GM23338 (cell line): ENCODE data around the gene CES3. TPM values are rescaled to one million over a fixed set of nuclear protein-coding genes. Genes with fewer than 3 reads are reported as not detected.

Experiments used
- ATAC-seq: fragments of 200-7000 bp; cut with Tn5 transposase; 3 replicates; pipeline ENCODE4 v1.9.1; 2020
- DNase-seq: peaks from one replicate; pipeline ENCODE4 v3.0.0-alpha.2; 2015; ENCODE audit warnings: low spot score
- H2AFZ ChIP-seq: fragments of 200-600 bp; sonication (generic); 2 replicates; pipeline ENCODE4 v1.8.0; 2016; ENCODE audit warnings: antibody characterized with exemption, mild to moderate bottlenecking, moderate library complexity
- H3F3A ChIP-seq: fragments of 200-600 bp; sonication (generic); replicated peaks from 2 replicates; pipeline ENCODE4 v1.8.0; 2017; ENCODE audit warnings: antibody characterized with exemption, mixed run types, low read depth
- H3K27ac ChIP-seq: fragments of 200-600 bp; sonication (generic); 2 replicates; pipeline ENCODE4 v1.6.1; 2016; ENCODE audit warnings: low read depth
- H3K27me3 ChIP-seq: fragments of 200-600 bp; sonication (generic); 2 replicates; pipeline ENCODE4 v1.8.0; 2016; ENCODE audit warnings: mild to moderate bottlenecking, mixed run types, moderate library complexity; ENCODE audit not compliant: insufficient read depth
- H3K36me3 ChIP-seq: fragments of 200-600 bp; sonication (generic); 2 replicates; pipeline ENCODE4 v1.8.0; 2016; ENCODE audit warnings: mild to moderate bottlenecking; ENCODE audit not compliant: insufficient read depth
- H3K4me1 ChIP-seq: fragments of 200-600 bp; sonication (generic); 2 replicates; pipeline ENCODE4 v1.8.0; 2016; ENCODE audit warnings: mild to moderate bottlenecking, moderate library complexity; ENCODE audit not compliant: insufficient read depth
- H3K4me2 ChIP-seq: fragments of 200-600 bp; sonication (generic); 2 replicates; pipeline ENCODE4 v1.7.1; 2017; ENCODE audit warnings: mixed run types
- H3K4me3 ChIP-seq: fragments of 200-600 bp; sonication (generic); 2 replicates; pipeline ENCODE4 v1.6.1; 2016; ENCODE audit warnings: mixed run types
- H3K79me2 ChIP-seq: fragments of 200-600 bp; sonication (generic); replicated peaks from 2 replicates; pipeline ENCODE4 v1.8.0; 2017; ENCODE audit warnings: mild to moderate bottlenecking; ENCODE audit not compliant: insufficient read depth
- H3K9me2 ChIP-seq: fragments of 200-600 bp; sonication (generic); 2 replicates; pipeline ENCODE4 v1.8.0; 2017; ENCODE audit not compliant: insufficient read depth
- H4K20me1 ChIP-seq: fragments of 200-600 bp; sonication (generic); replicated peaks from 2 replicates; pipeline ENCODE4 v1.8.0; 2017; ENCODE audit warnings: mild to moderate bottlenecking; ENCODE audit not compliant: insufficient read depth
- H3K27ac Mint-ChIP-seq: 2 replicates; pipeline ENCODE4 v1.8.0; 2020; ENCODE audit warnings: inconsistent platforms, mild to moderate bottlenecking, moderate library complexity, mixed read lengths
- H3K27me3 Mint-ChIP-seq: 3 replicates; pipeline ENCODE4 v1.8.0; 2022; ENCODE audit warnings: low read depth, mild to moderate bottlenecking, moderate library complexity, mixed read lengths, inconsistent platforms; ENCODE audit not compliant: insufficient read depth, poor library complexity
- H3K36me3 Mint-ChIP-seq: 3 replicates; pipeline ENCODE4 v1.8.0; 2021; ENCODE audit warnings: low read depth, mild to moderate bottlenecking, inconsistent platforms, moderate library complexity, mixed read lengths
- H3K4me1 Mint-ChIP-seq: 3 replicates; pipeline ENCODE4 v1.8.0; 2020; ENCODE audit warnings: mild to moderate bottlenecking, inconsistent platforms, mixed read lengths
- H3K4me3 Mint-ChIP-seq: 3 replicates; pipeline ENCODE4 v1.8.0; 2021; ENCODE audit warnings: moderate library complexity, mild to moderate bottlenecking, inconsistent platforms, mixed read lengths
- H3K9me3 Mint-ChIP-seq: 3 replicates; pipeline ENCODE4 v1.8.0; 2020; ENCODE audit warnings: moderate library complexity, mild to moderate bottlenecking, inconsistent platforms, mixed read lengths
- EZH2 ChIP-seq: fragments of 200-600 bp; sonication (generic); IDR thresholded peaks from one replicate; pipeline ENCODE4 v1.8.0; 2017; ENCODE audit warnings: antibody characterized with exemption, mild to moderate bottlenecking, low read depth; ENCODE audit not compliant: unreplicated experiment
- NANOG ChIP-seq: IDR thresholded peaks from 2 replicates; pipeline ENCODE4 v1.6.1; 2016; ENCODE audit warnings: antibody characterized with exemption, borderline replicate concordance
- POLR2AphosphoS5 ChIP-seq: IDR thresholded peaks from 2 replicates; pipeline ENCODE4 v1.6.1; 2016; ENCODE audit warnings: antibody characterized with exemption, low read depth
- polyA plus RNA-seq: library from polyadenylated mRNA; unstranded; fragments of >200 nt; fragmentation: Nextera tagmentation; extraction: Ambion mirVana; gene quantifications from 2 replicates; pipeline ENCODE4 v1.2.1, GENCODE V29; 2016
- total RNA-seq: library from RNA; depleted of rRNA; stranded (reverse); fragments of >200 nt; shearing (Covaris generic); gene quantifications from 2 replicates; pipeline ENCODE4 v1.2.3, GENCODE V29; 2014
- TF ChIP-seq, protein P1 (sequence below): fragments of 250-450 bp; sonication (Bioruptor Pico); IDR thresholded peaks from 2 replicates; pipeline ENCODE4 v1.5.0; 2020; ENCODE audit warnings: mild to moderate bottlenecking, moderate library complexity
- TF ChIP-seq, protein P2 (sequence below): IDR thresholded peaks from 2 replicates; pipeline ENCODE4 v1.6.1; 2016; ENCODE audit warnings: antibody characterized with exemption

Gene CES3
- total and polyA plus RNA-seq, 2 experiments from 2014 or later: 0.55 to 1.0 TPM

DNA sequence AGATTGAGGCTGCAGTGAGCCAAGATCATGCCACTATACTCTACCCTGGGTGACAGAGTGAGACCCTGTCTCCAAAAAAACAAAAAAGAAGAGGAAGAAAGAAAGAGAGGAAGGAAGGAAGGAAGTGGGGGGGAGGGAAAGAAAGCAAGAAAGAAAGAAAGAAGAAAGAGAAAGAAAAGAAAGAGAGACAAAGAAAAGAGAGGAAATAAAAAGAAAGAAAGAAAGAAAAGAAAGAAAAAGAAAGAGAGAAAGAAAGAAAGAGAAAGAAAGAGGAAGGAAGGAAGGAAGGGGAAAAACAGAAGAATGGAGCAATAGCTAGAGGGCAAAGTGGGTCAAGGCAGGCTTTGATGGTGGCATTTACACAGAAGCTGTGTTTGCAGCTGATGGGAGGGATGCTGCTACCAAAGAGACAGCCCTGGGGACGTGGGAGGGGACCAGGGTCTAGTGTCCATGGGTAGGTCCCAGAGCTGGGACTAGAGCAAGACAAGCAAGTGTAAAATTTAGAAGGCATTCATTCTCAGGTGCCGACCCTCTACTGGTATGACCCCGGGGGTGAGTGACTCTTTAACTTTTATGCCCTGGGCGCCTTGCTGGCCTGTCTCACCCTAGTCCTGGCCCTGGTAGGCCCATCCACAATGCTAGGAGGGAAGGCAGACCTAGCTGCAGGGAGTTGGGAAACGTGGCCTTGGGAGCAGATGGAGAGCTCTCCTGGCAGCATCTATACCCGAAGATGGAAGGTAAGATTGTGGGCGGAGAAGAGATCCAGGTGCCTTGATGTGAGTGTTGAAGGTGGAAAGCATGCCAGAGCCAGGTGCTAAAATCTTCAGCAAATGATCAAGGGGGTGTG is 2.0 kb upstream of the CES3 start:
- H3K9me3 Mint-ChIP-seq: no peaks in the 10 kb centered on the region; the same call in 2 of the 3 replicates
- Histone ChIP-seq H2AFZ (no peak overlapping the region), H3K4me2 (no peak overlapping the region), H3F3A (no peaks in the 10 kb centered on the region), H4K20me1 (no peaks in the 10 kb centered on the region; the same call in 1 of the 2 replicates), H3K36me3 (no peaks in the 10 kb centered on the region), H3K27ac (no peak overlapping the region), H3K27me3 (no peaks in the 10 kb centered on the region), H3K4me3 (no peak overlapping the region), H3K4me1 (no peaks in the 10 kb centered on the region), H3K9me2 (no peaks in the 10 kb centered on the region), H3K79me2 (no peaks in the 10 kb centered on the region)
- no peak overlapping the region for H3K27ac Mint-ChIP-seq
- no peak overlapping the region for H3K4me3 Mint-ChIP-seq
- DNase-seq (no peak), ATAC-seq (no peak)
- peaks cover 10% of the 10 kb centered on the region; the same call in 2 of the 3 replicates for H3K4me1 Mint-ChIP-seq
- H3K27me3 Mint-ChIP-seq: peaks cover 8% of the 10 kb centered on the region
- H3K36me3 Mint-ChIP-seq: no peaks in the 10 kb centered on the region
- TF ChIP-seq, protein P1, sequence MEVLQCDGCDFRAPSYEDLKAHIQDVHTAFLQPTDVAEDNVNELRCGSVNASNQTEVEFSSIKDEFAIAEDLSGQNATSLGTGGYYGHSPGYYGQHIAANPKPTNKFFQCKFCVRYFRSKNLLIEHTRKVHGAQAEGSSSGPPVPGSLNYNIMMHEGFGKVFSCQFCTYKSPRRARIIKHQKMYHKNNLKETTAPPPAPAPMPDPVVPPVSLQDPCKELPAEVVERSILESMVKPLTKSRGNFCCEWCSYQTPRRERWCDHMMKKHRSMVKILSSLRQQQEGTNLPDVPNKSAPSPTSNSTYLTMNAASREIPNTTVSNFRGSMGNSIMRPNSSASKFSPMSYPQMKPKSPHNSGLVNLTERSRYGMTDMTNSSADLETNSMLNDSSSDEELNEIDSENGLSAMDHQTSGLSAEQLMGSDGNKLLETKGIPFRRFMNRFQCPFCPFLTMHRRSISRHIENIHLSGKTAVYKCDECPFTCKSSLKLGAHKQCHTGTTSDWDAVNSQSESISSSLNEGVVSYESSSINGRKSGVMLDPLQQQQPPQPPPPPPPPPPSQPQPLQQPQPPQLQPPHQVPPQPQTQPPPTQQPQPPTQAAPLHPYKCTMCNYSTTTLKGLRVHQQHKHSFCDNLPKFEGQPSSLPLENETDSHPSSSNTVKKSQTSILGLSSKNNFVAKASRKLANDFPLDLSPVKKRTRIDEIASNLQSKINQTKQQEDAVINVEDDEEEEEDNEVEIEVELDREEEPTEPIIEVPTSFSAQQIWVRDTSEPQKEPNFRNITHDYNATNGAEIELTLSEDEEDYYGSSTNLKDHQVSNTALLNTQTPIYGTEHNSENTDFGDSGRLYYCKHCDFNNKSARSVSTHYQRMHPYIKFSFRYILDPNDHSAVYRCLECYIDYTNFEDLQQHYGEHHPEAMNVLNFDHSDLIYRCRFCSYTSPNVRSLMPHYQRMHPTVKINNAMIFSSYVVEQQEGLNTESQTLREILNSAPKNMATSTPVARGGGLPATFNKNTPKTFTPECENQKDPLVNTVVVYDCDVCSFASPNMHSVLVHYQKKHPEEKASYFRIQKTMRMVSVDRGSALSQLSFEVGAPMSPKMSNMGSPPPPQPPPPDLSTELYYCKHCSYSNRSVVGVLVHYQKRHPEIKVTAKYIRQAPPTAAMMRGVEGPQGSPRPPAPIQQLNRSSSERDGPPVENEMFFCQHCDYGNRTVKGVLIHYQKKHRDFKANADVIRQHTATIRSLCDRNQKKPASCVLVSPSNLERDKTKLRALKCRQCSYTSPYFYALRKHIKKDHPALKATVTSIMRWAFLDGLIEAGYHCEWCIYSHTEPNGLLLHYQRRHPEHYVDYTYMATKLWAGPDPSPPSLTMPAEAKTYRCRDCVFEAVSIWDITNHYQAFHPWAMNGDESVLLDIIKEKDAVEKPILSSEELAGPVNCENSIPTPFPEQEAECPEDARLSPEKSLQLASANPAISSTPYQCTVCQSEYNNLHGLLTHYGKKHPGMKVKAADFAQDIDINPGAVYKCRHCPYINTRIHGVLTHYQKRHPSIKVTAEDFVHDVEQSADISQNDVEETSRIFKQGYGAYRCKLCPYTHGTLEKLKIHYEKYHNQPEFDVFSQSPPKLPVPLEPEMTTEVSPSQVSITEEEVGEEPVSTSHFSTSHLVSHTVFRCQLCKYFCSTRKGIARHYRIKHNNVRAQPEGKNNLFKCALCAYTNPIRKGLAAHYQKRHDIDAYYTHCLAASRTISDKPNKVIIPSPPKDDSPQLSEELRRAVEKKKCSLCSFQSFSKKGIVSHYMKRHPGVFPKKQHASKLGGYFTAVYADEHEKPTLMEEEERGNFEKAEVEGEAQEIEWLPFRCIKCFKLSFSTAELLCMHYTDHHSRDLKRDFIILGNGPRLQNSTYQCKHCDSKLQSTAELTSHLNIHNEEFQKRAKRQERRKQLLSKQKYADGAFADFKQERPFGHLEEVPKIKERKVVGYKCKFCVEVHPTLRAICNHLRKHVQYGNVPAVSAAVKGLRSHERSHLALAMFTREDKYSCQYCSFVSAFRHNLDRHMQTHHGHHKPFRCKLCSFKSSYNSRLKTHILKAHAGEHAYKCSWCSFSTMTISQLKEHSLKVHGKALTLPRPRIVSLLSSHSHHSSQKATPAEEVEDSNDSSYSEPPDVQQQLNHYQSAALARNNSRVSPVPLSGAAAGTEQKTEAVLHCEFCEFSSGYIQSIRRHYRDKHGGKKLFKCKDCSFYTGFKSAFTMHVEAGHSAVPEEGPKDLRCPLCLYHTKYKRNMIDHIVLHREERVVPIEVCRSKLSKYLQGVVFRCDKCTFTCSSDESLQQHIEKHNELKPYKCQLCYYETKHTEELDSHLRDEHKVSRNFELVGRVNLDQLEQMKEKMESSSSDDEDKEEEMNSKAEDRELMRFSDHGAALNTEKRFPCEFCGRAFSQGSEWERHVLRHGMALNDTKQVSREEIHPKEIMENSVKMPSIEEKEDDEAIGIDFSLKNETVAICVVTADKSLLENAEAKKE (CRISPR knock-in tag): no peak
- TF ChIP-seq EZH2: no peak

DNA sequence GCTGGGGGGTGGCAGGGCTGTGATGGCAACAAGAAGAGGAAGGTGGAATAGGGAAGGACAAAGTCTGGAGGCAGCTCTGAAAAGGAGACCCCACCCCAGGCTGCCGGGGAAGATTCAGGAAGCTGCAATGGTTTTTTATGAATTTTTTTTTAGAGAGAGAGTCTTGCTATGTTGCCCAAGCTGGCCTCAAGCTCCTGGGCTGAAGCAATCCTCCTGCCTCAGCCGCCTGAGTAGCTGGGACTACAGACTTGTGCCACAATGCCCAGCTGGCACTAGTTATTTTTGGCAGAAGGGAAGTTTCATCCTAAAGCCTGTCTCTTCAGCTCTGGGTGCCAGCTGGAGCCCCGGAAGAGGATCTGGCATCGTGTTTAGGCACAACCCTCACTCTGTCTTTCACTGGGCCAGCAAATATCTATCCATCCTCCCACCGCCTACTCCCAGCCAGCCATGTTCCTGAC is 1.3 kb upstream of the CES3 start:
- Histone ChIP-seq H3K27ac (no peak overlapping the region), H3F3A (no peaks in the 10 kb centered on the region), H3K4me3 (no peak overlapping the region), H3K9me2 (no peaks in the 10 kb centered on the region), H2AFZ (no peak overlapping the region), H3K27me3 (no peaks in the 10 kb centered on the region), H4K20me1 (no peaks in the 10 kb centered on the region; the same call in 1 of the 2 replicates), H3K36me3 (no peaks in the 10 kb centered on the region), H3K4me2 (no peak overlapping the region), H3K79me2 (no peaks in the 10 kb centered on the region), H3K4me1 (no peaks in the 10 kb centered on the region)
- DNase-seq: no peak
- TF ChIP-seq, protein P2, sequence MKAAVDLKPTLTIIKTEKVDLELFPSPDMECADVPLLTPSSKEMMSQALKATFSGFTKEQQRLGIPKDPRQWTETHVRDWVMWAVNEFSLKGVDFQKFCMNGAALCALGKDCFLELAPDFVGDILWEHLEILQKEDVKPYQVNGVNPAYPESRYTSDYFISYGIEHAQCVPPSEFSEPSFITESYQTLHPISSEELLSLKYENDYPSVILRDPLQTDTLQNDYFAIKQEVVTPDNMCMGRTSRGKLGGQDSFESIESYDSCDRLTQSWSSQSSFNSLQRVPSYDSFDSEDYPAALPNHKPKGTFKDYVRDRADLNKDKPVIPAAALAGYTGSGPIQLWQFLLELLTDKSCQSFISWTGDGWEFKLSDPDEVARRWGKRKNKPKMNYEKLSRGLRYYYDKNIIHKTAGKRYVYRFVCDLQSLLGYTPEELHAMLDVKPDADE: no peak
- TF ChIP-seq POLR2AphosphoS5 (no peak), NANOG (no peak)
- peaks cover 6% of the 10 kb centered on the region for H3K27me3 Mint-ChIP-seq
- ATAC-seq: no peak
- H3K4me3 Mint-ChIP-seq: no peak overlapping the region
- H3K9me3 Mint-ChIP-seq: no peaks in the 10 kb centered on the region; the same call in 2 of the 3 replicates
- H3K4me1 Mint-ChIP-seq: peaks cover 10% of the 10 kb centered on the region
- H3K27ac Mint-ChIP-seq: no peak overlapping the region
- no peaks in the 10 kb centered on the region for H3K36me3 Mint-ChIP-seq
